HG02798 (cell line): ENCODE results near the gene FBH1.
"Not testable (repeated sequence)": the region's sequence is repeated elsewhere in the genome, so short reads cannot be mapped to it uniquely, and the experiment has no call there.

ENCODE experiments used
- ATAC-seq: cut with Tn5 transposase; IDR thresholded peaks from one replicate; pipeline ENCODE4 v1.9.1; 2021; ENCODE audit warnings: mild to moderate bottlenecking; ENCODE audit not compliant: unreplicated experiment, poor library complexity

Gene FBH1

GRCh38 chr10:5900247-5900646, 10.2 kb downstream of the FBH1 start:
- ATAC-seq: no peak

GRCh38 chr10:5902511-5903274, 12.7 kb downstream of the FBH1 start:
- no peak for ATAC-seq

- ATAC-seq: no peak
Measured at GRCh38 chr10:5903563-5903962, 13.5 kb downstream of the FBH1 start.

GRCh38 chr10:5904227-5904626, 14.2 kb downstream of the FBH1 start:
- peak; percentile 93 for ATAC-seq

GRCh38 chr10:5905854-5906507, 15.9 kb downstream of the FBH1 start:
- no peak for ATAC-seq

DNA sequence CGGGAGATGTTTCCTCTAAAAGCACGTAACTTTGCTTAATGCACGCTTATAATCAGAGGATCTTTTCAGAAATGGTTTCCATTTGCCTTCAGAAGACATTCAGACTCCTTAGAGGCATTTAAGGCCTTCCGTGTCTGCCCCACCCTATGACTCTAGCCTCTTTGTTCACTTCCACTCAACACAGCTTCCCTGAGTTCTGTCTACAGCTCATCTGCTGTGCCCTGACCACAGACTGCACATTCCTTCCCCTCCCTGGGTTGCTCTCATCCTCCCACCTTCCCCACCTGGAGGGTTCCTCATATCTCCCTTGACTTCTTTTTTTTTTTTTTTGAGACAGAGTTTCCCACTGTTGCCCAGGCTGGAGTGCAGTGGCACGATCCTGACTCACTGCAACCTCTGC, 16.6 kb downstream of the FBH1 start:
- ATAC-seq: no peak

- not testable (repeated sequence) for ATAC-seq
Measured at GRCh38 chr10:5908676-5909075, 18.6 kb downstream of the FBH1 start.

DNA sequence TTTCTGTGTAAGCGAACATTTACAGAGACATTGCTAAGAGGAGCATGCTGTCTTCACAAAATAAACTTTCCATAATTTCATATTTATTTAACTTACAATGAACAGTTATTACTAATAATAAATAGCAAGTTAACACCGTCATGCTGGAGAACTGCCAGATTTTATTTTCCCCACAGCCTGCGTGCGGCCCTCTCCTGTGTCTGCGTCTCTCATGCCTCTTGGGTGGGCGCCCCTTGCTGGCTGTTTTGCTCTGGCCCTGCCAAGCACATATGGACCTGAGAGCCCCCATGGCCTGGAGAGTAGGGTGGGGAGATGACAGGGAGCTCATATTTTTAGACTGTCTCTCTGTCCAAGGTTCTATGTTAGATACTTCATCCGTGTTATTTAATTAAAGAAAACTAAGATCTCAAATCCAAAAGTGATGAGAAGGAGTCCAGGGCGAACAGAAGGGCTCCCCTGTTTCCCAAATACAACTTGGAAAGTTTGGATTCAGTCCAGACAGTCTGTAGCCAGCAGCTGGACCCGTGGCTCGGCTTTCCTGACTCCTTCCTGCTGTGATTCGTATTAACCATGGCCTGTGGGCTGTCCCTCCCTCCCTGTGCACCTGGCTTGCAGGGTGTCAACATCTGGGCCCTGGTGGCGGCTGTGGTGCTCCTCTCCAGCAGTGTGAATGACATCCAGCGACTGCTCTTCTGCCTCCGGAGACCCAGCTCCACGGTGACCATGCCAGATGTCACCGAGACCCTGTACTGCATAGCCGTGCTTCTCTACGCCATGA, 20.5 kb downstream of the FBH1 start:
- ATAC-seq: no peak

DNA sequence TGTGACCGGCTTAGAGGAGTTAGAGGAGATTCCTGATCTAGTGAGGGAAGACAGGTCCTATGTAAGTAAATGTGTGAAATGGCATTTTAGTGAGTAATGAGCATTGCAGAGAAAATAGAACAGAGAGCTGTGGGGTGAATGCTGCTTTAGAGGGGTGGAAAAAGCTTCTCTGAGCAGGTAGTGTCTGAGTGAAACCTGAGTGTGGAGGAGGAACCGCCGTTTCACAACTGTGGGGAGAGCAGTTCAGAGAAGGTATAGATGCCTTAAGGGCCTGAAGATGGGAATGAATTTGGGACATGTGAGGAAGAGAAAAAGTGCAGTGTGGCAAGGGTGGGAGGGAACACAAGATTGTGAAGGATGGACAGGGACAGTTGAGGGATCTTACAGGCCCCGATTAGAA, 21.6 kb downstream of the FBH1 start:
- ATAC-seq: no peak

DNA sequence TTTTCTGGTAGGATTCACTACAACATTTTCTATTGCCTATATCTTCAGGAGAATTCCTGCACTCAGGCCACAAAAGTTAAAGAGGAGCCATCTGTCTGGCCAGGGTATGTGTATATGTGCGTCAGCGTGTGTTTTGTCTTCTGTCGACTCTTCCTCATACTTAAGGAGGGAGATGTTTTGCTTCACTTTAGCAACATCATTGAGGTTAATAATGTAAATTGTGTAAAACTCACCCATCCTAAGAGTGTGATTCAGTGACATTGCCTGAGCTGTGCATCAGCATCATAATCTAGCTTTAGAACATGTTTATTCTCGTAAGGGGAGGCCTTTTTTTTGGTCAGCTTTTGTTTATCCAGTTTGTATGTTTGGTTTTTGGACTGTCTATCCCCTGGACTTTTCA, 23.7 kb downstream of the FBH1 start:
- ATAC-seq: no peak

DNA sequence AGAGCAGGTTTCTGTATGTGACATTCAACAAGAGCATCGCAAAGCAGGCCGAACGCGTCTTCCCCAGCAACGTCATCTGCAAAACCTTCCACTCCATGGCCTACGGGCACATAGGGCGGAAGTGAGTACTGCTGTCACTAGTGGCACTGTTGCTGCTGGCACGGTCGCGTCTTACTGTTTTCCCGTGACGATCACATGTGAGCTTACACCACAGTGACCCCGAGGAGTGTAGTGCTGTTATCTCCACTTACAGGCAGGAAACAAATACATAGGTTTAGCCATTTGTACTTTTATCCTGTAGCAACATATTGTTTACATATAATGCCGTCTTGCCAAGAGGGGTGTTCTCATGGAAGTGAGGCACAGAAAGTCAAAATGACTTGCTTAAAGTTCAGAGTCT, 25.4 kb downstream of the FBH1 start:
- ATAC-seq: no peak

GRCh38 chr10:5917305-5917704, 27.3 kb downstream of the FBH1 start:
- no peak for ATAC-seq

DNA sequence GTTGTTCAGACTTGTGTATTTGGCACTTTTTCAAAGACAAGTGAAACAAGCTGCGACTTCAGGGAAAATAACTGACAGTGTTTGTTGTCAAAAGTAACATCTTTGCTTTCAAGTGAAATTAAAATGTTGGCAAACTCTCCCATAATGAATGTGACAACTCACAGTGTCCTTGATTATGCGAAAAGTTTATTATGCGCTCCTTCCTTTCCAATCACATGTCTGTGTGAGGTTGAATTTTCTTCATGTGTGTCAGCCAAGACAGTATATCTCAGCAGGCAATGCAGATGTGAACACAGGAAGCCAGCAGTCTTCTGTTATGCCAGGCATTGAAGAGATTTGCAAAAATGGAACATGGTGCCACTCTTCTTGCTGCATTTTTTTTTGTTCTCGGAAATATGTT, 28.7 kb downstream of the FBH1 start:
- no peak for ATAC-seq

DNA sequence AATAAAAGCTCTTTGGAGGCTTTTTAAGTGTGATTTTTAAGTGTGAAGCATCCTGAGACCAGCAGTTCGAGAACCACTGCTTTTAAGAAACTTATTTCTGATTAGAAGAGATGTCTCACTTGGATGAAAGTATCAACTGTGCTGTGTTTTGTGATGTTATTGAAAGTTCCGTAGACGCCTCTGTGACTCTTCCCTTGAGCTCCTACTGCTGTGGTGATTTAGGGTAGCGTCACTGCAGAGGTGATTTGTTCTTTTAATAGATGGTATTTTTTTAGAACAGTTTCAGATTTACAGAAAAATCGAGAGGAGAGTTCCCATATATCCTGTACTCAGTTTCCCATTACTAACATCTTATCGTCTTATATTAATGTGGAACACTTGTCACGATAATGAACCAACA, 29.5 kb downstream of the FBH1 start:
- ATAC-seq: no peak

- no peak for ATAC-seq
Measured at GRCh38 chr10:5921746-5922145, 31.7 kb downstream of the FBH1 start.

DNA sequence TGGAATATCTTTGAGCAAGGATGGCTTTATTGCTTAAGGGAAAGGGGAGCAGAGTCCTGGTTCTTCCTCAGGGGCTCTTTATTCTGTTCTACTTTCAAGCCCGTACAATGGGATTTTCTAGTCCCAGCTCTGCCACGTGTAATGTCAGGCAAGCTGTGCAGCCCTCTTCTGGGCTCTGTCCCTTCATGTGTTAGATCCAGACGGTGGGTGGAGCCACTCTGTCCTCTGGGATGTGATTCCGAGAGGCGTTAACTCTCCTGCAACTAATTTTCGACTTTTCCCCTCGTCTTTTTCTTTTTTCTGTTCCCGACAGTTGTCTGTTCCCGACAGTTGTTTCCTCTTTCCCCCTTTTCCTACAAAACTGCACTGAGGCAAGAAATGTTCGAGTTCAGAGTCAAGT, 34.8 kb downstream of the FBH1 start:
- no peak for ATAC-seq

- no peak for ATAC-seq
Measured at GRCh38 chr10:5927306-5927705, 37.3 kb downstream of the FBH1 start.

DNA sequence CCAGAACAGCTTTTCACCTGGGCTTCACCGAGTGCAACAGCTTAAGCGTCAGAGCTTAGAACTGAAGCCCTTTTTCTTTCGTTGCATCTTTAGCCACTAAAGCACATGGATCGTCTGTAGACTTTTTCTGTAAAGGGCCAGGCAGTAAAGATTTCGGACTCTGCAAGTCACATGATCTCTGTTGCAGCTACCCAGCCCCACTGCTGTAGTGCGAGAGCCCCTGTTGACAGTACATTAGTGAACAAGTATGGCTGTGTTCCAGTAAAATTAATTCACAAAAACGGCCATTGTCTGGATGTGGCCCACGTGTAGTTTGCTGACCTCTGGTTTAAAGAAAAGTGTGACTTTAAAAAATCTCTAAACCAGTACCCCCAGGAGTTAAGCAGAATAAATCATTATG, 39.4 kb downstream of the FBH1 start:
- ATAC-seq: no peak

GRCh38 chr10:5930272-5930671, 40.2 kb downstream of the FBH1 start:
- ATAC-seq: no peak

DNA sequence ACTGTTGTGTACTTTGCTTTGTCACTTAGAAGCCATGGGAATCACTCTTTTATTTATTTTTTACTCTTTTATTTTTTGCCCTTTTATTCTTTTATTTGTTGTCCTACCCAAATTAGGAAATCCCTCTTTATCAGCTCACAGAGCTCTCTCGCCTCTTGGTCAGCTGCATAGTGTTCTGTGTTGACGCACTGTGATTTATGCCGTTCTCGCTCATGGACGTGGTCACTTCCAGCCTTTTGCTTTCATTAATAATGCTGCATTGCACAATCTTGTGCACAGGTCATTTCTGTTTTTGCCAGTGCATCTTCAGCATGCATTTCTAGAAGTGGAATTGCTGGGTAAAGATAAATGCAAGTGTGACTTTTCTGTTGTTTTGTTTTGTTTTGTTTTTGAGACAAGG, 42.3 kb downstream of the FBH1 start:
- ATAC-seq: no peak

DNA sequence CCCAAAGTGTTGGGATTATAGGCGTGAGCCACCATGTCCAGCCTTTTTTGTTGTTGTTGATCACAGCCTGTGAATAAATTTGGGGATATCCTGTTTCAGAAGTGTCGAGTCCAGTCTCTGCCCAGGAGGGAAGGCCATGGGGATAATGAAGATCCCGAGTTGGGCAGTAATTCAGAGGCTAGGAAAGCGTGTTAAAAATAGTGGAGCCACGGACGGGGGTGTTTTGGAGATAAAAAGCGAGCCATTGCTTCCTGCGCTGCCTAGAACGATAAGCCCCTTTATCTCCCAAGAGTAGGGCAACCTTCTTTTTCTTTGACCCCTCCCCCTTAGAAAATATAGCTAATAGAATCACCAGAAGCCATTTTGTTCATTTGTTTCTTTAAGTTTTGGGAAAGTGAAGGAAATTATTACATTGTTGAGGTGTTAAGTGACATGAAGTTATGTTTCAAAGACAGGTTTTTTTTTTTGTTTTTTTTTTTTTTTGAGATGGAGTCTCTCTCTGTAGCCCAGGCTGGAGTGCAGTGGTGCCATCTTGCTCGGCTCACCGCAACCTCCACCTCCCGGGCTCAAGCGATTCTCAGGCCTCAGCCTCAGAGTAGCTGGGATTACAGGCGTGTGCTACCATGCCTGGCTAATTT, 44.0 kb downstream of the FBH1 start:
- ATAC-seq: no peak
